Measurements from ENCODE around the gene PAQR6. TPM values are rescaled to one million over a fixed set of nuclear protein-coding genes. Genes with fewer than 3 reads are reported as not detected.
A peak's percentile ranks its signal among the peaks of the same experiment; 100 is the strongest.

Gene PAQR6
- total RNA-seq: 5.8 and 7.1 TPM in 2 replicates

DNA sequence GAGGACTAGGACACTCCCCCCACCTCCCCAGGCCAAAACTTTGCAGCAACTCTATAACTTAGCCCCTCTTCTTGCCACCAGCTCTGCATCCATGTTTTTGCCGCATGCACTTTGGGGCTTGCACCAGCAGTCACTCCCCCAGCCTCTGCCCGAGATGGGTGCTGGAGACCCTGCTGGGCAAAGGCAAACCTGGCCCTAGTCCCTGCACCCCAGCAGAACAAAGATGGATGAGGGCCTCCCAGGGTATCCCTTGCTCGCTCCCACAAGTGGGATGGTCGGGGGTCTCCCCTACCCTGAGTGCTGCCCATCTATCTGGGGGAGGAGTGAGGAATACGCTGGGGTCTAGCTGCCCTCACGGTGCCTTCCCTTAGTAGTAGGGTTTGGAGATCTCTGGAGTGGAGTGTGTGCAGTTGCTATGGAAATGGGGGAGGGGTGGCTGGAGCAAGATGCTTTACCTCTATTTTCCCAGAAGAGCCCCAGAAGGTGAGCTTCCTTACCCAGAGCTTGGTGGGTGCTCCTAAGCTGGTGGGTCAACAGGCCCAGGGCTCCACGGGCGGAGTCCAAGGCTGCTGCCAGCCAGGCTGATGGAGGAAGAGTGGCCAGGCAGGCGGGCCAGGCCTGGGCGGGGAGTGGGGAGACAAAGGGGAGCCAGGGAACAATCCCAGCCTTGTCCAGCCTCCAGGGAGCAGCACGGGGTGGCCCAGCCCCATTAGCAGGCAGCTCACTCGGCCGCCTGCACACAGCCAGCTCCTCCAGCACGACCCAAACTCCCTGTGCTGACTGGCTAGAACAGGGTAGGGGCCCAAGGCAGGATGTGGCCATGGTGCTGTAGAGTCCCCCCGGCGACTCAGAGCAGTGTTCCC is at the start of gene PAQR6:
TSS of gene PAQR6 (minus strand) at position 597 of the 863 bp plus-strand sequence. CDS start 1,325 bp downstream, outside the sequence.
- H3K27ac Mint-ChIP-seq: no peak within 1 kb of the TSS
- no peak within 1 kb of the TSS for H3K4me3 Mint-ChIP-seq (ENCODE audit: low read depth)
- intact Hi-C loops (cut with micrococcal nuclease): no loop called here
- no peak for DNase-seq (ENCODE audit: low spot score)
- H3K27me3 Mint-ChIP-seq (ENCODE audit: low read depth): no peaks in the 10 kb centered on the region
- peaks cover 35% of the 10 kb centered on the region for H3K36me3 Mint-ChIP-seq (ENCODE audit: low read depth)
- no peaks in the 10 kb centered on the region for H3K9me3 Mint-ChIP-seq
- peaks cover 20% of the 10 kb centered on the region for H3K4me1 Mint-ChIP-seq (ENCODE audit: low read depth)

GRCh38 chr1:156295391-156295947 is 47.6 kb upstream of the PAQR6 start, which contains the start of gene GLMP:
TSS of gene GLMP (minus strand) at chr1:156295679. CDS start at chr1:156295645, 34 bp downstream.
- Mint-ChIP-seq H3K36me3 (ENCODE audit: low read depth) (peaks cover 5% of the 10 kb centered on the region), H3K9me3 (no peaks in the 10 kb centered on the region), H3K4me1 (ENCODE audit: low read depth) (peaks cover 15% of the 10 kb centered on the region), H3K4me3 (ENCODE audit: low read depth) (peak within 1 kb of the TSS; percentile 88), H3K27ac (peak within 1 kb of the TSS; percentile 42), H3K27me3 (ENCODE audit: low read depth) (no peaks in the 10 kb centered on the region)
- DNase-seq (ENCODE audit: low spot score): peak; percentile 43
- intact Hi-C loops (cut with micrococcal nuclease): no loop called here

DNA sequence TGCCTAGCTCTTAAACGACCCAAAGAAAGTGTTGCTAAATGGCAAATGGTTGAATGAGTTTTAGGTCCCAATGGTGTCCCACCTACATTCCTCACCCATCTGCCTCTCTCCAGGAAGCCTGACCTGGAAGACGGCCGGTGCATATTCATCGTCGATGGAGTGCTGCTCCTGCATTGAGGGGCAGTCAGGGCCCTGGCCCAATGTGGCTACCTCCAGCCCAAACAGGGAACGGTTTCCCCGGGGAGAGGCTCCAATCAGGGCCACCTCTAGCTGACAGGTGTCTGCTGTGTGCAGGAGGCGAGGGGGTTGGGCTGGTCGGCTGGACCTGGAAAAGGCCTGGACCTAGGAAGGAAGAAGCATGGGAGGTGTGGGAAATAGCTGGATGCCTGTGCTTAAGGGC is 46.0 kb upstream of the PAQR6 start:
- H3K4me3 Mint-ChIP-seq (ENCODE audit: low read depth): no peak overlapping the region
- peaks cover 15% of the 10 kb centered on the region for H3K4me1 Mint-ChIP-seq (ENCODE audit: low read depth)
- intact Hi-C loops (cut with micrococcal nuclease): no loop called here
- H3K27ac Mint-ChIP-seq: no peak overlapping the region
- no peaks in the 10 kb centered on the region for H3K27me3 Mint-ChIP-seq (ENCODE audit: low read depth)
- no peak for DNase-seq (ENCODE audit: low spot score)
- H3K36me3 Mint-ChIP-seq (ENCODE audit: low read depth): peaks cover 13% of the 10 kb centered on the region
- H3K9me3 Mint-ChIP-seq: no peaks in the 10 kb centered on the region

- Mint-ChIP-seq H3K27me3 (ENCODE audit: low read depth) (no peaks in the 10 kb centered on the region), H3K36me3 (ENCODE audit: low read depth) (peaks cover 16% of the 10 kb centered on the region), H3K27ac (no peak overlapping the region), H3K9me3 (no peaks in the 10 kb centered on the region), H3K4me3 (ENCODE audit: low read depth) (peak overlapping the region; percentile 40), H3K4me1 (ENCODE audit: low read depth) (peaks cover 15% of the 10 kb centered on the region)
- DNase-seq (ENCODE audit: low spot score): no peak
- intact Hi-C loops (cut with micrococcal nuclease): no loop called here
Observed at GRCh38 chr1:156293098-156293434, 45.2 kb upstream of the PAQR6 start.

DNA sequence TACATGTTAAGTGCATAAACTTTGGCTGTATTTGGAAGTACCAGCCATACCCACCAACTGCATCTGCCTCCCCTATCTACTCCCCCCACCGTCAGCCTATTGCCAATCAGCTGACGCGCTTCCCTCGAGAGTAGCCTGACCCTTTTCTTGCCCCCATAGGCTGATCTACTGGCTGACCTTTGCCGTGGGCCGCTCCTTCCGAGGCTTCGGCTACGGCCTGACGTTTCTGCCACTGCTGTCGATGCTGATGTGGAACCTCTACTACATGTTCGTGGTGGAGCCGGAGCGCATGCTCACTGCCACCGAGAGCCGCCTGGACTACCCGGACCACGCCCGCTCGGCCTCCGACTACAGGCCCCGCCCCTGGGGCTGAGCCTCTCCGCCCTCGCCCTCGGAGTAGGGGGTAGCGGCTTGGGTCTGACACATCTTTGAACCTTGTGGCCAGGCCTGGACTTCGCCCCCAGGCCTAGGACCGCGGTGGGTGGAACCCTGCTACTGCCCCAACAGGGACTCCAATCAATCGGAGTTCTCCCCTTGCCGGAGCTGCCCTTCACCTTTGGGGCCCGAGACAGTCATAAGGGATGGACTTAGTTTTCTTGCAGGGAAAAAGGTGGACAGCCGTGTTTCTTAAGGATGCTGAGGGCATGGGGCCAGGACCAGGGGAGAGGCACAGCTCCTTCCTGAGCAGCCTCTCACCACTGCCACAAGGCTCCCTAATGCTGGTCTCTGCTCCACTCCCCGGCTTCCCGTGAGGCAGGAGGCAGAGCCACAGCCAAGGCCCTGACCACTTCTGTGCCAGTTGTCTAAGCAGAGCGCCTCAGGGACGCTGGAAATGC is 43.6 kb upstream of the PAQR6 start:
- H3K27ac Mint-ChIP-seq: peak overlapping the region; percentile 66
- peaks cover 15% of the 10 kb centered on the region for H3K4me1 Mint-ChIP-seq (ENCODE audit: low read depth)
- no peaks in the 10 kb centered on the region for H3K9me3 Mint-ChIP-seq
- intact Hi-C loops (cut with micrococcal nuclease): no loop called here
- H3K4me3 Mint-ChIP-seq (ENCODE audit: low read depth): peak overlapping the region; percentile 45
- no peaks in the 10 kb centered on the region for H3K27me3 Mint-ChIP-seq (ENCODE audit: low read depth)
- DNase-seq (ENCODE audit: low spot score): no peak
- H3K36me3 Mint-ChIP-seq (ENCODE audit: low read depth): peaks cover 17% of the 10 kb centered on the region

GRCh38 chr1:156289857-156290256 is 42.0 kb upstream of the PAQR6 start:
- Mint-ChIP-seq H3K4me1 (ENCODE audit: low read depth) (peaks cover 9% of the 10 kb centered on the region), H3K27ac (no peak overlapping the region), H3K9me3 (no peaks in the 10 kb centered on the region), H3K27me3 (ENCODE audit: low read depth) (no peaks in the 10 kb centered on the region), H3K36me3 (ENCODE audit: low read depth) (peaks cover 24% of the 10 kb centered on the region), H3K4me3 (ENCODE audit: low read depth) (no peak overlapping the region)
- intact Hi-C loops (cut with micrococcal nuclease): no loop called here
- DNase-seq (ENCODE audit: low spot score): no peak

- intact Hi-C loops (cut with micrococcal nuclease): no loop called here
- Mint-ChIP-seq H3K27me3 (ENCODE audit: low read depth) (no peaks in the 10 kb centered on the region), H3K4me3 (ENCODE audit: low read depth) (no peak overlapping the region), H3K27ac (no peak overlapping the region), H3K9me3 (no peaks in the 10 kb centered on the region), H3K4me1 (ENCODE audit: low read depth) (peaks cover 19% of the 10 kb centered on the region), H3K36me3 (ENCODE audit: low read depth) (peaks cover 21% of the 10 kb centered on the region)
- DNase-seq (ENCODE audit: low spot score): no peak
Observed at GRCh38 chr1:156286061-156286460, 38.2 kb upstream of the PAQR6 start.

DNA sequence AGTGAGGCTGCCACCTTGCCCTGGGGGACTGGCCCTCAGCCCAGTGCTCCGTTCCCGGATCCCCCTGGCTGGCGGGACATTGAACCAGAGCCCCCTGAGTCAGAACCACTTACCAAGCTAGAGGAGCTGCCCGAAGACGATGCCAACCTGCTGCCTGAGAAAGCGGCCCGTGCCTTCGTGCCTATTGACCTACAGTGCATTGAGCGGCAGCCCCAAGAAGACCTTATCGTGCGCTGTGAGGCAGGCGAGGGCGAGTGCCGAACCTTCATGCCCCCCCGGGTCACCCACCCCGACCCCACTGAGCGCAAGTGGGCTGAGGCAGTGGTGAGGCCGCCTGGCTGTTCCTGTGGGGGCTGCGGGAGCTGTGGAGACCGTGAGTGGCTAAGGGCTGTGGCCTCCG is 37.6 kb upstream of the PAQR6 start:
- Mint-ChIP-seq H3K9me3 (no peaks in the 10 kb centered on the region), H3K4me1 (ENCODE audit: low read depth) (peaks cover 25% of the 10 kb centered on the region), H3K27ac (no peak overlapping the region), H3K27me3 (ENCODE audit: low read depth) (no peaks in the 10 kb centered on the region), H3K36me3 (ENCODE audit: low read depth) (peaks cover 21% of the 10 kb centered on the region), H3K4me3 (ENCODE audit: low read depth) (no peak overlapping the region)
- no peak for DNase-seq (ENCODE audit: low spot score)
- intact Hi-C loops (cut with micrococcal nuclease): no loop called here

- DNase-seq (ENCODE audit: low spot score): no peak
- Mint-ChIP-seq H3K36me3 (ENCODE audit: low read depth) (peaks cover 21% of the 10 kb centered on the region), H3K4me1 (ENCODE audit: low read depth) (peaks cover 30% of the 10 kb centered on the region), H3K27ac (no peak overlapping the region), H3K4me3 (ENCODE audit: low read depth) (peak overlapping the region; percentile 16), H3K27me3 (ENCODE audit: low read depth) (no peaks in the 10 kb centered on the region), H3K9me3 (no peaks in the 10 kb centered on the region)
- intact Hi-C loops (cut with micrococcal nuclease): loop anchor here (5.0 kb wide), 3 partner anchors 33 to 427 kb away; partner anchors contain the start of genes GON4L and SYT11
Observed at GRCh38 chr1:156284757-156285156, 36.9 kb upstream of the PAQR6 start.

DNA sequence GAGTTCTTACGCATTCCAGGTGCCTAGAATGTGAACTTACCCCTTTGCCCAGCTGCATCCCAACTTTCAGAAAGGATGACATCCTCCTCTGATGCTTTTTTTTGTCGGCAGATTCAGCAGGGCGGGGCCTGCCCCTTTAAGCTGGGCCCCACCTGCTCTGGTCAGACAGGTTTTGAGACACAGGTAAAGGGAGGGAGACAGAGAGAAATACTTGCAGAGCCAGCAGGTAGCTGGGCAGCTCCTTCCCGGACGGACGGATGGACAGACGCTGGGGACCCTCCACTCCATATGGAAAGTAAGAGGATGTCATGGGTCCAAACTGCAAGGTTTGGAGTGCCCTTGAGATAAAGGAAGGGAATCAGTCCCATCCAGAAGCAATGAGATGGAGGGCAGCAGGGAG is 36.3 kb upstream of the PAQR6 start, which contains the start of gene TMEM79:
TSS of gene TMEM79 (plus strand) at position 214 of the 400 bp plus-strand sequence. CDS start 902 bp downstream, outside the sequence.
- Mint-ChIP-seq H3K36me3 (ENCODE audit: low read depth) (peaks cover 19% of the 10 kb centered on the region), H3K27ac (peak within 1 kb of the TSS; percentile 89)
- intact Hi-C loops (cut with micrococcal nuclease): loop anchor here (5.0 kb wide), 3 partner anchors 33 to 427 kb away; partner anchors contain the start of genes GON4L and SYT11

DNA sequence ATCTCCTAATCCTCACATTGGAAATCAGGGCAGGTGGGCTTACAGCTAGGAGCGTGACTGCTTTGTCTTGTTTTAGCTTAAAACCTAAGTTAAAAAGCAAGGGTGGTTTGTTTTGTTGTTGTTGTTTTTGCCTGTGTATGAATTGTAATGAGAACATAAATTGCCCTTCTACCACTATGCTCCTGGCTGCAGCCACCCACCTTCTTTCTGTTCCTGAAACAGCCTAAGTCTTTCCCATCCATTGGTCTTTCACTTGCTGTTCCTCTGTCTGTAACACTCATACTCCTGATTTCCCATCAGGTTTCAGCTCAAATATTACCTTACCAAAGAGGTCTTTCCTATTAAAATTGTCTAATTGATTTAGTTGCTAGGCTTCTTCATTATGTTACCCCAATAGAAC is 35.7 kb upstream of the PAQR6 start:
- Mint-ChIP-seq H3K36me3 (ENCODE audit: low read depth) (peaks cover 19% of the 10 kb centered on the region), H3K27me3 (ENCODE audit: low read depth) (no peaks in the 10 kb centered on the region), H3K27ac (peak overlapping the region; percentile 89), H3K9me3 (no peaks in the 10 kb centered on the region), H3K4me1 (ENCODE audit: low read depth) (peaks cover 31% of the 10 kb centered on the region), H3K4me3 (ENCODE audit: low read depth) (peak overlapping the region; percentile 94)
- intact Hi-C loops (cut with micrococcal nuclease): loop anchor here (2.0 to 5.0 kb wide), 4 partner anchors 34 to 426 kb away; partner anchors contain the start of genes CCT3, GON4L, SYT11 and TSACC
- DNase-seq (ENCODE audit: low spot score): no peak

More for the DNA sequence above, 36.3 kb upstream of the PAQR6 start, which contains the start of gene TMEM79:
- no peak for DNase-seq (ENCODE audit: low spot score)
- Mint-ChIP-seq H3K27me3 (ENCODE audit: low read depth) (no peaks in the 10 kb centered on the region), H3K4me1 (ENCODE audit: low read depth) (peaks cover 31% of the 10 kb centered on the region), H3K4me3 (ENCODE audit: low read depth) (peak within 1 kb of the TSS; percentile 94), H3K9me3 (no peaks in the 10 kb centered on the region)

DNA sequence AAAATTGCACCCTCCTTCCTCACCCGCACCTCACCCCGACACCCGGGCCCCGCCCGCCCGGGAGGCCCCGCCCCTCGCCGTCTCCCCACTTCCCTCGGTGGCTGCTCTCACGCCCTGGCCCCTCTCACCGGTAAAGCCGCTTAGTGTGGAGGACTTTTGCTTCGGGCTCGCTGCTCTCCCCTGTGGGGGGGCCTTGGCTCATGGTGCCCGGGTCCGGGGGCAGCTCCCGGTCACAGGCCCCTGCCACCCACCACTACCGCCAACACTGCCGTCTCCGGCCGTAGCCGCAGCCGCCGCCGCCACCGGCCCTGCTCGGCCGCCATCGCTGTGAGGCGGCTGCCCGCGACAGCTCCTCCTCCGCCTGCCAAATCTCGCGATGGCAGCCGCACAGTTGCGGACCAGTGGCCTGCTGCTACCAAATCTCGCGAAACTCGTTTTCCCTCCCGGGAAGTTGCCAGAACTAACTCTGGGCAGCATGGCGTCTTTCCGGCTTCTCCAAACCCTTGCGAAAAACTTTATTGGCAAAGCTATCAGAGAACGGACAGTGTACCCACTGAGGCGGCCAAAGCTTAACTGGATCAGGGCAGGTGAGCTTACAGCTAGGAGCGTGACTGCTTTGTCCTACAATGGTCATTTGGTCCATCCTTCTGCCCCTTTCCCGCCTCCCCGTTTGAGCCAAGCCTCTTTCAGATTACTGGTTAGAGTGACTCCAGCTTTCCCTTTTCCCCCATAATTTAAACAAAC is 34.8 kb upstream of the PAQR6 start, which contains the start of gene SMG5:
TSS of gene SMG5 (minus strand) at position 347 of the 744 bp plus-strand sequence. CDS start at position 202, 145 bp downstream.
- peak within 1 kb of the TSS; percentile 89 for H3K27ac Mint-ChIP-seq
- peaks cover 27% of the 10 kb centered on the region for H3K36me3 Mint-ChIP-seq (ENCODE audit: low read depth)
- no peaks in the 10 kb centered on the region for H3K27me3 Mint-ChIP-seq (ENCODE audit: low read depth)
- intact Hi-C loops (cut with micrococcal nuclease): loop anchor here (1.0 to 5.0 kb wide), 5 partner anchors 35 to 425 kb away; partner anchors contain the start of genes CCT3, GON4L, LAMTOR2 and SYT11
- H3K4me1 Mint-ChIP-seq (ENCODE audit: low read depth): peaks cover 31% of the 10 kb centered on the region
- DNase-seq (ENCODE audit: low spot score): peak; percentile 96
- no peaks in the 10 kb centered on the region for H3K9me3 Mint-ChIP-seq
- peak within 1 kb of the TSS; percentile 94 for H3K4me3 Mint-ChIP-seq (ENCODE audit: low read depth)
